ENCODE results near the gene PKNOX1. TPM values are rescaled to one million over a fixed set of nuclear protein-coding genes. Genes with fewer than 3 reads are reported as not detected.
"Not testable (repeated sequence)": the region's sequence is repeated elsewhere in the genome, so short reads cannot be mapped to it uniquely, and the experiment has no call there.

The PKNOX1 gene
- polyA plus RNA-seq (2014; cell fraction: cytosol; rRNA removed) = 18.2 and 23.8 TPM in 2 replicates
- polyA plus RNA-seq (2014; cell fraction: nucleus; rRNA removed) = 13.2 and 19.1 TPM in 2 replicates

DNA sequence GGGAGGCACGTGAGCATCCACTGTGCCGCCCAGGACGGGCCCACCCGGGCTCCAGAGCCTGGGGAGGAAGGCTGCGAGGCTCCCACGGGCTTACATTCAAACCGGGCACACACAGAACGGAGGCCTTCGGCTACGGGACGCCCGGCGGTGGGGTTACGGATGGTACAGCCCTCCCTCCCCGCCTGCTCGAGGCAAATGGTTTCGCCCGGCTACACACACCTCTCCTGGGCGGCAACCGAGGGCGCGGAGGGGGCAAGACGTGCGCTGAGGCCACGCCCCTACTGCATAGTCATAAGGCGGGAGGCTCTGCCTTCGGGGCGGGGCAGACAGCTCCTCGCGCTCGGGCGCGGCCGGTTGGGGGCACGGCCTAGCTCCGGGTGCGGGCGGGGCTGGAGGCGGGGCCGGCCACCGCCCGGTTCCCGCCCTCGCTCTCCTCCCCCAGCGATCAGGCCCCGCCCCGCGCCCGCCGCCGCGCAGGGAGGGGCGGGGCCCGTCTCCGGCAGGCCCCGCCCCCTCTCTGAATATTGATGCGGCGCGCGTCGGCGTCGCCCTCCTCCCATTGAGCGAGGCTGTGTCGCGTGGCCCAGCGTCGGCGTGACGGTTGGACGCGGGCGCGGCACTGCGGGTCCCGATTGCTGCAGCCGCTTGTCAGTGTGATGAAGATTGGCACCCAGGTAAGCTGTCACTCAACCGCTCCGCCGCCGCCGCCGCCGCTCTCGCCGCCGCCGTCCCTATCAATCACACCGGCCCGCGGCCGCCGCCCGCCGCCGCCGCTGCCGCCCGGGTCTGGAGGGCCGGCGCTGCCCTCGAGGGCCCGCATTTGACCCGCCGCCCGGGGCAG, at the start of gene PKNOX1:
Gene PKNOX1, plus strand, starts transcription at position 572 of the 841 bp plus-strand sequence. CDS start 29,820 bp downstream, outside the sequence.
- peak; percentile 97 for DNase-seq (ENCODE audit: low spot score)

GRCh38 chr21:42925114-42925926, 49.0 kb upstream of the PKNOX1 start, which contains the start of gene ERVH48-1:
TSS of gene ERVH48-1 (minus strand) at chr21:42925630. CDS start at chr21:42919006, 6,624 bp downstream.
- DNase-seq (ENCODE audit: low spot score) = no peak

DNA sequence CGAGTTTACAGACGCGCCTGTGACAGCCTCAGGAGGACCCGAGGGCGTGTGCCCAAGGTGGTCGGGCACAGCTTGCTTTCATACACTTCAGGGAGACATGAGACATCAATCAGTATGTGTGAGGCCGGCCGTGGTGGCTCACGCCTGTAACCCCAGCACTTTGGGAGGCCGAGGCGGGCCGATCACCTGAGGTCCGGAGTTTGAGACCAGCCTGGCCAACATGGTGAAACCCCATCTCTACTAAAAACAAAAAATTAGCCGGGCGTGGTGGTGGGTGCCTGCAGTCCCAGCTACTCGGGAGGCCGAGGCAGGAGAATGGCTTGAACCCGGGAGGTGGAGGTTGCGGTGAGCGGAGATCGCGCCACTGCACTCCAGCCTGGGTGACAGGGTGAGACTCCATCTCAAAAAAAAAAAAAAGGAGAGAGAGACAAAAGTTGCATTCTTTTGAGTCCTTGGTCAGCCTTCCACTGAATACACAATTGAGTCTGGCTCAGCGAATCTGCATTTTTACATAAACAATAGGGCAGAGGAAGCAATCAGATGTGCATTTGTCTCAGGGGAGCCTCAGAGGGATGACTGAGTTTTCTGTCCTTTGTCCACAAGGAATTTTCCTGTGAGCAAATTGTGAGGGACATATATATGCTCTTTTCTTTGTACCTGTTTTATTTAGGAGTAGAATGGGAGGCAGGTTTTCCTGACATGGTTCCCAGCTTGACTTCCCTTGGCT, 46.7 kb upstream of the PKNOX1 start:
- not testable (repeated sequence) for DNase-seq (ENCODE audit: low spot score)

GRCh38 chr21:42929969-42930368, 44.4 kb upstream of the PKNOX1 start:
- DNase-seq (ENCODE audit: low spot score) = no peak

DNA sequence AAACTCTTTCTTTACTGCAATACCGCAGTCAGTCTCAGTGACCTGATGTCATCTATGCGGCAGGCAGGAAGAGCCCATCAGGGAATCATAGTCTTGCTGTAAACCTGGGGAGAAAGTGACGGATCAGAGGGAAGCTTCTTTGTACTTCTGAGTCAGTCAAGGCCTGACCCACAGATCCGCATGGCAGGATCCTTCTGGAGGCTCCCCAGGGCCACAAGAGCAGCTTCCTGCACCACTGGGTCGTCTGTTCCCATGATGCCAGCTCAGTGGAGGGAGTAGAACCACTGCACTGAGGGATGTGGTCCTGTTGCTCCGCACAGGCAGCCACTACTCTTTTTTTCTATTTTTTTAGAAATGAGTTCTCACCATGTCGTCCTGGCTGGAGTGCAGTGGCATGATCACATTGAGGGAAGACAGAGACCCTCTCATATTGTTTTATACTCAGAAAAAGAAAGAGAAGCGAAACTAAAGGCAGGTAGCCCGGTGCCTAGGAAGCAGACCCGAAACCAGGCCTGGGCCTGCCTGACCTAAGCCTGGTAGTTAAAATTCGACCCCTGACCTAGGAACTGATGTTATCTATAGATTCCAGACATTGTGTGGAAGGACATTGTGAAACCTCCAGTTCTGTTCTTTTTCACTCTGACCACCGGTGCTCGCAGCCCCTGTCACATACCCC, 42.7 kb upstream of the PKNOX1 start:
- DNase-seq (ENCODE audit: low spot score) = peak; percentile 15

GRCh38 chr21:42932378-42933136, 41.8 kb upstream of the PKNOX1 start:
- not testable (repeated sequence) for DNase-seq (ENCODE audit: low spot score)

GRCh38 chr21:42933137-42933970, 41.0 kb upstream of the PKNOX1 start:
- not testable (repeated sequence) for DNase-seq (ENCODE audit: low spot score)

DNA sequence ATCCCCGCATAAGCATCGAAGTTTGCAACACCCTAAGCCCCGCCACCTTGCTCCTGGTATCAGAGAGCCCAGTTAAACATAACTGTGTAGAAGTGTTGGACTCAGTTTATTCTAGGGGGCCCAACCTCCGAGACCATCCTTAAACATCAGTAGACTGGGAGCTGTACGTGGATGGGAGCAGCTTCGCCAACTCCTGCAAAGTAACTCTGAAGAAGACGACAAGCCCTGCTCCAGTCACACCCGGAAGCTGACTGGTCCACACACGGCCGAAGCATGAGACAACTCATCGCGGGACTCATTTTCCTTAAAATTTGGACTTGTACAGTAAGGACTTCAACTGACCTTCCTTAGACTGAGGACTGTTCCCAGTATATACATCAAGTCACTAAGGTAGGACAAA, 40.4 kb upstream of the PKNOX1 start:
- DNase-seq (ENCODE audit: low spot score) = not testable (repeated sequence)

GRCh38 chr21:42936360-42936759, 38.0 kb upstream of the PKNOX1 start:
- not testable (repeated sequence) for DNase-seq (ENCODE audit: low spot score)

DNA sequence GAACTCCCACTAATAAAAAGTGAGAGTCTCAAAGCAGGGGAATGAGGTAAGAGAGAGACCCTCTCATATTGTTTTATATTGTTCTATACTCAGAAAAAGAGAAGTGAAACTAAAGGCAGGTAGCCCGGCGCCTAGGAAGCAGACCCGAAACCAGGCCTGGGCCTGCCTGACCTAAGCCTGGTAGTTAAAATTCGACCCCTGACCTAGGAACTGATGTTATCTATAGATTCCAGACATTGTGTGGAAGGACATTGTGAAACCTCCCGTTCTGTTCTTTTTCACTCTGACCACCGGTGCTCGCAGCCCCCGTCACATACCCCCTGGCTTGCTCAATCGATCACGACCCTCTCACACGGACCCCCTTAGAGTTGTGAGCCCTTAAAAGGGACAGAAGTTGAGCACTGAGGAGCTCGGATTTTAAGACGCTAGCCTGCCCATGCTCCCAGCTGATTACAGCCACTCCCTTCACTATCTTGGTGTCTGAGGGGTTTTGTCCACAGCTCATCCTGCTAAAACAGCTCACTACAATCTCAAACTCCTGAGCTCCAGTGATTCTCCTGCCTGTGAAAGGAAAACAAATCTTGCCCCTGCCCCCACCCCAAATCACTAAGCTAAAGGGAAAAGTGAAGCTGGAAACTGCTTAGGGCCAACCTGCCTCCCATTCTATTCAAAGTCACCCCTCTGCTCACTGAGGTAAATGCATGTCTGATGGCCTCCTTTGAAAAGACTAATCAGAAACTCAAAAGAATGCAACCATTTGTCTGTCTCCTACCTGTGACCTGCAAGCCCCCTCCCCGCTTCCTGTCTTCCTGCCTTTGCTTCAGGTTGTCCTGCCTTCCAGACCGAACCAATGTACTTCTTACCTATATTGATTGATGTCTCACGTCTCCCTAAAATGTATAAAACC, 37.1 kb upstream of the PKNOX1 start:
- DNase-seq (ENCODE audit: low spot score) = not testable (repeated sequence)

DNA sequence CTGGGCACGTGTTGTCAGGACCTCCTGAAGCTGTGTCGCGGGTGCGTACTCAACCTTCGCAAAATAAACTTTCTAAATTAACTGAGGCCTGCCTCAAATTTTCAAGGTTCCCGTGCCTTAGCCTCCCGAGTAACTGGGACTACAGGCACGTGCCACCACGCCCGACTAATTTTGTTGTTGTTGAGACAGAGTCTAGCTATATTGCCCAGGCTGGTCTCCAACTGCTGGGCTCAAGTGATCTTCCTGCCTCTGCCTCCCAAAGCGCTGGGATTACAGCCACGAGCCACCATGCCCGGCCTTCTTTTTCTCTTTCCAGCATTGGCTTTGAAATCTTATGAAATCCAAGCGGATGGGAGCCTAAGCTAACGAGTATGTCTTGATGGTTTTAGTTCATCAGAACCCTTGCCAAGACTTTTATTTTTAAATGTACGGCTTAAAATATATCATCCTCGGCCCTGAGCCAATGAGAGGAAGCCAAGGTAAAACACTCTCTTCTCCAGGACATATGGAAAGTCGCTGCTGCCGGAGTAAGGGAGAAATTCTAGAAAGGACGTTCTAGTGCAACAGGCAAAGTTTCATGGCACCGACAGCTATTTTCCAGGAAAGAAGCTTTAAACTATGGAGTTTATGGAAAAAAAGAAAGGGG, 36.3 kb upstream of the PKNOX1 start:
- no peak for DNase-seq (ENCODE audit: low spot score)

DNA sequence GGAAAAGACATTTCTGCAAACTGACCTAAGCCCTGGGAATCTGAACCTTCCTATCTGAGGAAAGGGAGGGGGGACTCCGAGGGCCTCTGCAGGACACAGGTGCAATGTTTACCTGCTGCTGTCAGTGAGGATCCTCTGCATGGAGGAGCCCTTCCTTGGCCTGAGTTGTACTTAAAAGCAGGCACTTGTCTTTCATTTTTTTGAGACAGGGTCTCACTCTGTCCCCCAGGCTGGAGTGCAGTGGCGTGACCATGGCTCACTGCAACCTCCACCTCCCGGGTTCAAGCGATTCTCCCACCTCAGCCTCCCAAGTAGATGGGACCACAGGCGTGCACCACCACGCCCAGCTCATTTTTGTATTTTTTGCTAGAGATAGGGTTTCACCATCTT, 35.8 kb upstream of the PKNOX1 start:
- not testable (repeated sequence) for DNase-seq (ENCODE audit: low spot score)

DNA sequence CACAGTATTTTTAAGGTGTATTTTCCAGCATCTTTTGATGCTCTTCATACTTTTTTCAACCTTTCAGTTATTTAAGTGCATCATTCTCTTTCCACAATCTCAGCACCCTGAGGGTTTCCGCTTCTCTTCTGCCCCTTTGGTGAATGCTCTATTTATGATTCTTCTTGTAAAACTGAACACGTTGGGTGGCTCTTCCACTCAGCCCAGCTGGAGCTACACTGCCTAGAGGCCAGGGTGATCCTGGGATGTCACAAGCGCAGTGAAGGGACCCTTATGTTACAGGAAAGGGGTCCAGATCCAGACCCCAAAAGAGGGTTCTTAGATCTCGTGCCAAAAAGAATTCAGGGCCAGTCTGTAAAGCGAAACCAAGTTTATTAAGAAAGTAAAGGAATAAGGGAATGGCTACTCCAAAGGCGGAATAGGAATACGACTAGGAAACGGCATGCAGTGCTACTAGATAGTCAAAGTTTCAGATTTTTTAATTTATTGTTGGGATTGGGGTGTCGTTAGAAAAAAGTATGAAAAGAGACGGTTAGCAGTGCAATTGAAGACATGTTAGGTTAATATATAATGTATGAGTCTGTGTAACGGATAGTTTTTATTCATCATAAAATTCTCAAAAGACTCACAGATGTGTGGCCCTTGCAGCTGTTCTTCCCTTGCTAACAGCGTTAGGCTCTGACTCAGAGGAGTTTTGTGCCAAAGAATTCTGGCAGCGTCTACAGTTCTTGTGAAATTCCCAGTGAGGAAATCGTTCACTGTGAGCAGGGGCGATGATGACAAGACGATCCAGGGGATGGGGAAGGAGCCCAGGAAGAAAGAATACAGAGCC, 34.6 kb upstream of the PKNOX1 start:
- no peak for DNase-seq (ENCODE audit: low spot score)

- no peak for DNase-seq (ENCODE audit: low spot score)
These were observed 32.7 kb upstream of the PKNOX1 start for GRCh38 chr21:42941696-42942085.

GRCh38 chr21:42942244-42942643, 32.1 kb upstream of the PKNOX1 start:
- no peak for DNase-seq (ENCODE audit: low spot score)

GRCh38 chr21:42949094-42949755, 25.1 kb upstream of the PKNOX1 start:
- DNase-seq (ENCODE audit: low spot score) = not testable (repeated sequence)

All from SK-N-DZ (cell line).